HL-60 (cell line): ENCODE measurements around the gene DOCK10.
"Not testable (repeated sequence)": the region's sequence is repeated elsewhere in the genome, so short reads cannot be mapped to it uniquely, and the experiment has no call there.

Experiments used
- DNase-seq, 2 experiments: peaks; one replicate each; pipeline ENCODE4 v3.0.0-alpha.2; 2010 to 2020; ENCODE audit warnings: low read depth in 1 of 2, low spot score in 1 of 2
- H3K27ac ChIP-seq: fragments of 250-450 bp; sonication (Bioruptor Pico); replicated peaks from 2 replicates; pipeline ENCODE4 v1.5.1; 2020; ENCODE audit warnings: mild to moderate bottlenecking, moderate library complexity
- H3K27me3 ChIP-seq: fragments of 250-450 bp; sonication (Bioruptor Pico); 2 replicates; pipeline ENCODE4 v1.5.1; 2021; ENCODE audit warnings: mild to moderate bottlenecking, moderate library complexity; ENCODE audit not compliant: insufficient read depth, poor library complexity, severe bottlenecking
- H3K4me3 ChIP-seq: replicated peaks from 2 replicates; pipeline ENCODE4 v1.5.1; 2011; ENCODE audit warnings: mild to moderate bottlenecking, control low read depth, low read length; ENCODE audit not compliant: insufficient read depth
- GABPA ChIP-seq: IDR thresholded peaks from 2 replicates; pipeline ENCODE4 v1.6.1; 2012; ENCODE audit warnings: low read depth
- POLR2AphosphoS5 ChIP-seq: IDR thresholded peaks from 2 replicates; pipeline ENCODE4 v1.6.1; 2012; ENCODE audit warnings: low read depth
- REST ChIP-seq: IDR thresholded peaks from 2 replicates; pipeline ENCODE4 v1.6.1; 2012; ENCODE audit warnings: low read depth; ENCODE audit not compliant: insufficient replicate concordance
- SPI1 ChIP-seq: IDR thresholded peaks from 2 replicates; pipeline ENCODE4 v1.6.1; 2012; ENCODE audit warnings: low read depth, mild to moderate bottlenecking, borderline replicate concordance
- TF ChIP-seq, protein P1 (sequence below): IDR thresholded peaks from one replicate; pipeline ENCODE4 v1.5.1; 2011; ENCODE audit warnings: low read length, control low read depth, inconsistent platforms; ENCODE audit not compliant: insufficient read depth

Gene DOCK10

DNA sequence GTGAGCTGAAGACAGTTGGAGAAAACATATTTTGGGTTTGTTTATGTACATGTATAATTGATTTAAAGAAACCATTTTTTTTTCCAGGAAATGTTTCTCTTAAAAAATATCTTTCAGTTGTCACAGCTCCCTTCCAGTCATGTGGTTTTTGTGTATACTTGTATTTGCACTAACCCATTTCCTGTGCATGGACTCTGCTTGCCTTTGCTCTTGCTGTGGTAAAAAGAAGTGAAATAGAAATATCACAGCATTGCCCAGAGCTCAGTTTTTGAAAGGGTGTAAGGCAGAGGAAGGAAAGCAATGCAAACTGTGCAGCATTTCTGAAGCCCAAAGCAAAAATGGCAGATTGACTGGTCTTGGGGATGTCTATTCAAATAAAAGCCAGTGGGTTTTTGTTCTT is 10.4 kb upstream of the DOCK10 start:
- Histone ChIP-seq H3K27ac (no peak overlapping the region), H3K4me3 (no peak overlapping the region), H3K27me3 (peaks cover 3% of the 10 kb centered on the region)
- DNase-seq = no peak
- TF ChIP-seq, protein P1, sequence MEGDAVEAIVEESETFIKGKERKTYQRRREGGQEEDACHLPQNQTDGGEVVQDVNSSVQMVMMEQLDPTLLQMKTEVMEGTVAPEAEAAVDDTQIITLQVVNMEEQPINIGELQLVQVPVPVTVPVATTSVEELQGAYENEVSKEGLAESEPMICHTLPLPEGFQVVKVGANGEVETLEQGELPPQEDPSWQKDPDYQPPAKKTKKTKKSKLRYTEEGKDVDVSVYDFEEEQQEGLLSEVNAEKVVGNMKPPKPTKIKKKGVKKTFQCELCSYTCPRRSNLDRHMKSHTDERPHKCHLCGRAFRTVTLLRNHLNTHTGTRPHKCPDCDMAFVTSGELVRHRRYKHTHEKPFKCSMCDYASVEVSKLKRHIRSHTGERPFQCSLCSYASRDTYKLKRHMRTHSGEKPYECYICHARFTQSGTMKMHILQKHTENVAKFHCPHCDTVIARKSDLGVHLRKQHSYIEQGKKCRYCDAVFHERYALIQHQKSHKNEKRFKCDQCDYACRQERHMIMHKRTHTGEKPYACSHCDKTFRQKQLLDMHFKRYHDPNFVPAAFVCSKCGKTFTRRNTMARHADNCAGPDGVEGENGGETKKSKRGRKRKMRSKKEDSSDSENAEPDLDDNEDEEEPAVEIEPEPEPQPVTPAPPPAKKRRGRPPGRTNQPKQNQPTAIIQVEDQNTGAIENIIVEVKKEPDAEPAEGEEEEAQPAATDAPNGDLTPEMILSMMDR = no peak
- TF ChIP-seq REST = no peak
- TF ChIP-seq GABPA = no peak
- no peak for TF ChIP-seq SPI1
- TF ChIP-seq POLR2AphosphoS5 = no peak

GRCh38 chr2:225047502-225047901 is 5.2 kb upstream of the DOCK10 start:
- H3K4me3 ChIP-seq, H3K27ac ChIP-seq, DNase-seq: not testable (repeated sequence)
- peaks cover 14% of the 10 kb centered on the region for H3K27me3 ChIP-seq

DNA sequence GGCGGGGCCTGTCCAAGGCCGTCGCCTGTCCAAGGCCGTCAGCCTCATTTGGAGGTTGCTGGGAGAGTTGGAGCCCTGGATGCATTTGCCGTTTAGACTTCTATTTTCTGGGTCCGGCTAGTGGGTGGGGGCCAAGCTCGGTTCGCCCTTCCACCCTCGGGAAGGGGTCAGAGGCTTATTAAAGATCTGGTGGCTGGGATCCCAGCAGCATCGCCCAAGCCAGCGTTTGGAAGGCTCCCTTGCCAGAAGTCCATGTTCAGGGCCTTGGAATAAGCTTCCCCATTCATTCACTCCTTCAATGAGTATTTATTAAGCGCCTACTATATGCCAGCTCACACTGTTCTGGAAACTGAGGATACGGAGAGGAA is 516 bp upstream of the DOCK10 start:
- H3K27ac ChIP-seq = no peak overlapping the region
- no peak for DNase-seq
- H3K4me3 ChIP-seq = peak overlapping the region; percentile 19; the same call in 1 of the 2 replicates
- H3K27me3 ChIP-seq = peaks cover 12% of the 10 kb centered on the region
- TF ChIP-seq REST (no peak), SPI1 (no peak)
- TF ChIP-seq, protein P1 = no peak

GRCh38 chr2:225041207-225041850 is 939 bp downstream of the DOCK10 start:
- peak overlapping the region; percentile 46 for H3K27ac ChIP-seq
- peak in 1 of 2 experiments; percentile 69 for DNase-seq
- peaks cover 11% of the 10 kb centered on the region for H3K27me3 ChIP-seq
- peak overlapping the region; percentile 87 for H3K4me3 ChIP-seq
- TF ChIP-seq POLR2AphosphoS5 = no peak; the same call in 1 of the 2 replicates
- no peak for TF ChIP-seq GABPA
- TF ChIP-seq, protein P1 = no peak
- no peak; the same call in 1 of the 2 replicates for TF ChIP-seq SPI1
- TF ChIP-seq REST = no peak
